Small intestine (tissue), 7 donors: ENCODE measurements around the gene INMT. TPM values are rescaled to one million over a fixed set of nuclear protein-coding genes. Genes with fewer than 3 reads are reported as not detected.

Experiments
- DNase-seq, 2 donors: peaks; one replicate each; pipeline versions ENCODE4 v3.0.0 to v3.0.0-alpha.2; 2013
- FAIRE-seq: peaks from 2 replicates; lab custom pipeline; 2012; peaks lifted over from hg19 to GRCh38; lab: Jason Lieb, UNC
- H3K27ac ChIP-seq, 3 donors: one replicate each; pipeline ENCODE4 v1.5.1; 2013; ENCODE audit warnings: low read length in 2 of 3, mild to moderate bottlenecking in 2 of 3, control low read depth in 1 of 3, inconsistent platforms in 1 of 3, low read depth in 1 of 3, moderate library complexity in 1 of 3
- H3K27me3 ChIP-seq, 3 donors: one replicate each; pipeline ENCODE4 v1.6.1; 2013; ENCODE audit warnings: low read length in 3 of 3, inconsistent platforms in 1 of 3; ENCODE audit not compliant: control insufficient read depth in 3 of 3, insufficient read depth in 3 of 3
- H3K36me3 ChIP-seq, 3 donors: one replicate each; pipeline ENCODE4 v1.6.1; 2013; ENCODE audit warnings: low read length in 3 of 3, inconsistent platforms in 1 of 3, low read depth in 1 of 3, mild to moderate bottlenecking in 1 of 3, moderate library complexity in 1 of 3; ENCODE audit not compliant: control insufficient read depth in 3 of 3, insufficient read depth in 2 of 3
- H3K4me1 ChIP-seq, 3 donors: one replicate each; pipeline ENCODE4 v1.6.1; 2013; ENCODE audit warnings: low read length in 2 of 3, inconsistent platforms in 1 of 3, low read depth in 1 of 3, mild to moderate bottlenecking in 1 of 3, moderate library complexity in 1 of 3; ENCODE audit not compliant: control insufficient read depth in 3 of 3, insufficient read depth in 2 of 3
- H3K4me3 ChIP-seq, 3 donors: one replicate each; pipeline ENCODE4 v1.5.1; 2013; ENCODE audit warnings: low read length in 3 of 3, control low read depth in 1 of 3, inconsistent platforms in 1 of 3, low read depth in 1 of 3, mild to moderate bottlenecking in 1 of 3, moderate library complexity in 1 of 3
- H3K9me3 ChIP-seq, 2 donors: one replicate each; pipeline ENCODE4 v1.6.1; 2013; ENCODE audit warnings: low read depth in 1 of 2, low read length in 1 of 2; ENCODE audit not compliant: control insufficient read depth in 2 of 2, insufficient read depth in 1 of 2
- WGBS, 3 donors: extraction: QIAGEN DNeasy Blood & Tissue Kit; methylation state at CpG; one replicate each; pipeline ENCODE4 v1.1.7; 2013; 5-methylcytosine and 5-hydroxymethylcytosine counted together
- polyA plus RNA-seq, 4 donors: library from polyadenylated mRNA; stranded (reverse) in 3 of 4; unstranded in 1 of 4; fragments of 200-250 nt in 3 of 4; fragments of 120-200 nt in 1 of 4; gene quantifications; one replicate each; pipeline versions ENCODE4 v1.2.1 to v1.2.3, GENCODE V29; 2013
- donor health status: healthy with polysubstance abuse.
- donor health status: control.
- donor health status: control.
- donor health status: Bipolar disorder and iron deficiency.
- donor health status: healthy.

INMT gene
- polyA plus RNA-seq, 4 donors = 1.1 to 6.1 (median 1.6) TPM

GRCh38 chr7:30730996-30731395 lies 20.9 kb upstream of the INMT start:
- no peak overlapping the region for H3K4me3 ChIP-seq
- DNase-seq (no peak), FAIRE-seq (no peak)
- H3K9me3 ChIP-seq = peaks cover 0 to 5% of the 10 kb centered on the region in 2 donors
- peaks cover 0 to 7% (median 2%) of the 10 kb centered on the region in 3 donors for H3K27me3 ChIP-seq
- no peaks in the 10 kb centered on the region for H3K4me1 ChIP-seq
- WGBS, 3 donors = 78 to 79% (median 79%) methylated on average over 4 of the region's 4 CpGs
- no peak overlapping the region for H3K27ac ChIP-seq
- H3K36me3 ChIP-seq = no peaks in the 10 kb centered on the region

GRCh38 chr7:30731581-30731980 lies 20.4 kb upstream of the INMT start:
- WGBS, 3 donors = 61 to 76% (median 74%) methylated on average over 11 of the region's 11 CpGs
- DNase-seq (no peak), FAIRE-seq (no peak)
- H3K4me3 ChIP-seq = no peak overlapping the region
- no peaks in the 10 kb centered on the region for H3K4me1 ChIP-seq
- peaks cover 0 to 7% (median 2%) of the 10 kb centered on the region in 3 donors for H3K27me3 ChIP-seq
- no peaks in the 10 kb centered on the region for H3K36me3 ChIP-seq
- no peak overlapping the region for H3K27ac ChIP-seq
- peaks cover 0 to 5% of the 10 kb centered on the region in 2 donors for H3K9me3 ChIP-seq

- H3K27ac ChIP-seq = no peak overlapping the region
- no peak overlapping the region for H3K4me3 ChIP-seq
- WGBS, 3 donors = 66 to 84% (median 75%) methylated on average over 11 to 12 of the region's 12 CpGs
- H3K27me3 ChIP-seq = peaks cover 0 to 7% (median 2%) of the 10 kb centered on the region in 3 donors
- DNase-seq (no peak), FAIRE-seq (no peak)
- no peaks in the 10 kb centered on the region for H3K36me3 ChIP-seq
- H3K4me1 ChIP-seq = no peaks in the 10 kb centered on the region
- peaks cover 0 to 5% of the 10 kb centered on the region in 2 donors for H3K9me3 ChIP-seq
Measured at GRCh38 chr7:30732606-30733005, 19.3 kb upstream of the INMT start.

GRCh38 chr7:30733216-30733615 lies 18.7 kb upstream of the INMT start:
- whole genome bisulfite sequencing, 3 donors = 91 to 96% (median 92%) methylated on average over 6 of the region's 6 CpGs
- FAIRE-seq = no peak
- H3K36me3 ChIP-seq = no peaks in the 10 kb centered on the region
- no peak overlapping the region for H3K4me3 ChIP-seq
- peaks cover 0 to 5% of the 10 kb centered on the region in 2 donors for H3K9me3 ChIP-seq
- no peak overlapping the region for H3K27ac ChIP-seq
- DNase-seq = no peak
- H3K4me1 ChIP-seq = no peaks in the 10 kb centered on the region
- peaks cover 0 to 7% (median 2%) of the 10 kb centered on the region in 3 donors for H3K27me3 ChIP-seq

GRCh38 chr7:30733691-30734090 lies 18.2 kb upstream of the INMT start:
- DNase-seq (no peak), FAIRE-seq (no peak)
- no peak overlapping the region for H3K27ac ChIP-seq
- H3K36me3 ChIP-seq = no peaks in the 10 kb centered on the region
- H3K27me3 ChIP-seq = peaks cover 0 to 7% (median 2%) of the 10 kb centered on the region in 3 donors
- no peaks in the 10 kb centered on the region for H3K4me1 ChIP-seq
- peaks cover 0 to 5% of the 10 kb centered on the region in 2 donors for H3K9me3 ChIP-seq
- 91 to 97% (median 93%) methylated on average over 10 to 11 of the region's 11 CpGs for WGBS, 3 donors
- no peak overlapping the region for H3K4me3 ChIP-seq

GRCh38 chr7:30734497-30734896 lies 17.4 kb upstream of the INMT start:
- Histone ChIP-seq H3K4me3 (no peak overlapping the region), H3K27ac (no peak overlapping the region), H3K9me3 (peaks cover 0 to 5% of the 10 kb centered on the region in 2 donors), H3K27me3 (peaks cover 0 to 7% (median 2%) of the 10 kb centered on the region in 3 donors), H3K4me1 (no peaks in the 10 kb centered on the region), H3K36me3 (no peaks in the 10 kb centered on the region)
- DNase-seq = no peak
- WGBS, 3 donors = 84 to 92% (median 85%) methylated on average over 7 of the region's 7 CpGs
- no peak for FAIRE-seq

GRCh38 chr7:30735631-30736030 lies 16.3 kb upstream of the INMT start:
- FAIRE-seq (no peak), DNase-seq (no peak)
- Histone ChIP-seq H3K4me1 (no peaks in the 10 kb centered on the region), H3K4me3 (no peak overlapping the region), H3K36me3 (no peaks in the 10 kb centered on the region), H3K27me3 (peaks cover 0 to 7% (median 0%) of the 10 kb centered on the region in 3 donors), H3K9me3 (peaks cover 0 to 5% of the 10 kb centered on the region in 2 donors), H3K27ac (no peak overlapping the region)
- WGBS, 3 donors = 82 to 88% (median 87%) methylated on average over 3 of the region's 3 CpGs

- WGBS, 3 donors = 77 to 84% (median 83%) methylated on average over 4 of the region's 4 CpGs
- FAIRE-seq (no peak), DNase-seq (no peak)
- Histone ChIP-seq H3K4me3 (no peak overlapping the region), H3K27me3 (peaks cover 0 to under 1% (median 0%) of the 10 kb centered on the region in 3 donors), H3K9me3 (peaks cover 0 to 5% of the 10 kb centered on the region in 2 donors), H3K27ac (no peak overlapping the region), H3K4me1 (no peaks in the 10 kb centered on the region), H3K36me3 (no peaks in the 10 kb centered on the region)
Measured at GRCh38 chr7:30736291-30736690, 15.6 kb upstream of the INMT start.
